ENCODE results near the gene SHBG.

SHBG gene

GRCh38 chr17:7593296-7593695 is 36.6 kb upstream of the SHBG start:
- TF ChIP-seq RAD21 (IDR thresholded peaks at IDR 0.05; ENCODE audit: low read depth): no peak
- TF ChIP-seq, protein P1, sequence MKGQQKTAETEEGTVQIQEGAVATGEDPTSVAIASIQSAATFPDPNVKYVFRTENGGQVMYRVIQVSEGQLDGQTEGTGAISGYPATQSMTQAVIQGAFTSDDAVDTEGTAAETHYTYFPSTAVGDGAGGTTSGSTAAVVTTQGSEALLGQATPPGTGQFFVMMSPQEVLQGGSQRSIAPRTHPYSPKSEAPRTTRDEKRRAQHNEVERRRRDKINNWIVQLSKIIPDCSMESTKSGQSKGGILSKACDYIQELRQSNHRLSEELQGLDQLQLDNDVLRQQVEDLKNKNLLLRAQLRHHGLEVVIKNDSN (IDR thresholded peaks at IDR 0.05): no peak
- no peak for TF ChIP-seq FOXM1 (IDR thresholded peaks at IDR 0.05; ENCODE audit: borderline replicate concordance, low read depth)
- TF ChIP-seq NFIC (IDR thresholded peaks at IDR 0.05): no peak
- TF ChIP-seq EGR1 (IDR thresholded peaks at IDR 0.05): no peak

DNA sequence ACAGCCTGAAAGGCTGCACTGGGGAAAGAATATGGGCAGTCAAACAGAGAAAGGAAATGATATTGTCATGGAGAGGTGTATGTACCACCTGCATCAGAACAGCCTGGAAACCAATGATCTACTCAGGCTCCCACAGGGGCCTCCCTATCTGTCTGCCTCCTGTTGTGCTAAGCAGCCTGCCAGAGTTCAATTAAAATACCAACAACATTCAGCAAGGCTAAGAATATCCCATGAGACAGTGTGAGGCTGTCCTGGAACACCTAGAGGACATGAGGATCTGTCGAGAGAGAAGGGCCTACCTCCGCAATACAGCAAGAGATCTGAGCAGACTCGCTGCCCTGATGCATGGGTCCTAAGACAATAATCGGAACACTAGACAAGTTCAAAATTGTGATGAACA is 23.7 kb upstream of the SHBG start:
- TF ChIP-seq RAD21 (IDR thresholded peaks at IDR 0.05; ENCODE audit: low read depth) (no peak), TAF1 (IDR thresholded peaks at IDR 0.05; ENCODE audit: low read depth) (no peak), CREB1 (IDR thresholded peaks at IDR 0.05; ENCODE audit: low read depth) (no peak), EGR1 (IDR thresholded peaks at IDR 0.05) (no peak), REST (IDR thresholded peaks at IDR 0.05; ENCODE audit: low read depth) (no peak)

GRCh38 chr17:7610641-7611040 is 19.3 kb upstream of the SHBG start:
- TF ChIP-seq NFIC (IDR thresholded peaks at IDR 0.05) (0 out of 2 replicates have a peak, but pooled peaks have one; percentile 26), REST (IDR thresholded peaks at IDR 0.05; ENCODE audit: low read depth) (no peak), TCF12 (IDR thresholded peaks at IDR 0.05; ENCODE audit: low read depth) (no peak), TAF1 (IDR thresholded peaks at IDR 0.05; ENCODE audit: low read depth) (no peak)
- TF ChIP-seq, protein P2, sequence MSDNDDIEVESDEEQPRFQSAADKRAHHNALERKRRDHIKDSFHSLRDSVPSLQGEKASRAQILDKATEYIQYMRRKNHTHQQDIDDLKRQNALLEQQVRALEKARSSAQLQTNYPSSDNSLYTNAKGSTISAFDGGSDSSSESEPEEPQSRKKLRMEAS (IDR thresholded peaks at IDR 0.05): no peak

DNA sequence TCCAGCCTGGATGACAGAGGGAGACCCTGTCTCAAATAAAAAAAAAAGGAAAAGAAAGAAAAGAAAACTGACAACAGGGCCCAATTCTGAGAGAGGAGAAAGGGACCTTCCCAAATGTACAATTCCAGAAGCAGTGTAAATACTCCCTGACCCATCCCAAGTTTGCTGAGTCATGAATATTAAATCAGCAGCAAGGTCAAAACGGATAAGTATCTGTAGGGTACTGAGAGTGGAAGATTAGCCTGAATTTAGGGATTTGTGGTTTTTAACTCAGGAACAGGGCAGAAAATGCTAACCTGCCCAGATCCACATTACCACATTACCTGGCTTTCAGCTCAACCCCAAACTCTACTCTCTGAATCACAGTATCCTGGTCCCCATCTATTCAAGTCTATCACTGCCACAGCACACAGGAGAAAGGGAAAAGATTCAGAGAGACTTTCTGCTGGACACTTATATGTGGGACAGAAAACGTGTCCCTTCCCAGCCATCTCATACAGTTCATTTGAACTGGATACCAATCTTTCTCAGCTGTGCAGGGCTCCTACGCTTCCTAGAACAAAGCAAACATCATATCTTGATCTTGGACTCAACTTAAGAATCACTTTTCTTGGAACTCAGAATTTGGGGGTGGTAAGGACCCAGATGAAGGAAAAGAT is 18.2 kb upstream of the SHBG start:
- no peak for TF ChIP-seq FOXM1 (IDR thresholded peaks at IDR 0.05; ENCODE audit: borderline replicate concordance, low read depth)
- no peak for TF ChIP-seq REST (IDR thresholded peaks at IDR 0.05; ENCODE audit: low read depth)
- TF ChIP-seq, protein P1 (IDR thresholded peaks at IDR 0.05): no peak
- TF ChIP-seq TCF12 (IDR thresholded peaks at IDR 0.05; ENCODE audit: low read depth): no peak
- no peak for TF ChIP-seq RAD21 (IDR thresholded peaks at IDR 0.05; ENCODE audit: low read depth)
- no peak for TF ChIP-seq CREB1 (IDR thresholded peaks at IDR 0.05; ENCODE audit: low read depth)
- TF ChIP-seq EP300 (IDR thresholded peaks at IDR 0.05; ENCODE audit: borderline replicate concordance): no peak

DNA sequence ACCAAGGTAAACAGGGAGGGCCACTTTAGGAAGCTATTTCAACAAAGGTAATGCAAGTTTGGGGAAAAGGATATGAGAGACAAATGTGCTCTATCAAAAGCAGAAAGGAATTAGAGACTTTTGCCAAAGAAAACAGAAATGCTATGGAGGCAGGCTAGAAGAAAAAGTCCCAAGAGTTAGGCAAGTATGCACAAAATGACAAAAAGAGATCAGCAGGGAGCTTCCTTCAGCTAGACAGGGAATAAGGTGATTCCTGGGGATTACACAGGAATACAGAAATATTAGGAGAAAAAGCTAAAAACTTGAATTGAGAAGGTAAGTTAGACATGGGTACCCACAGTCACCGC is 17.7 kb upstream of the SHBG start:
- TF ChIP-seq TEAD4 (IDR thresholded peaks at IDR 0.05) (no peak), ZBTB7A (IDR thresholded peaks at IDR 0.05; ENCODE audit: low read depth) (no peak), RAD21 (IDR thresholded peaks at IDR 0.05; ENCODE audit: low read depth) (no peak), CREB1 (IDR thresholded peaks at IDR 0.05; ENCODE audit: low read depth) (no peak), EP300 (IDR thresholded peaks at IDR 0.05; ENCODE audit: borderline replicate concordance) (no peak), EGR1 (IDR thresholded peaks at IDR 0.05) (no peak), REST (IDR thresholded peaks at IDR 0.05; ENCODE audit: low read depth) (no peak), NFIC (IDR thresholded peaks at IDR 0.05) (no peak)
- TF ChIP-seq, protein P1 (IDR thresholded peaks at IDR 0.05): no peak

Data from Ishikawa (cell line).